Ovary (tissue), 3 donors: Measurements from ENCODE around the gene IDH3A.

Experiments used
- CTCF ChIP-seq, 3 donors: fragments of 450-650 bp in 2 of 3; fragments of 200-600 bp in 1 of 3; IDR thresholded peaks; one replicate each; pipeline versions ENCODE4 v1.5.1 to v1.8.0; 2016 to 2022; ENCODE audit warnings: antibody characterized with exemption in 3 of 3, mild to moderate bottlenecking in 1 of 3
- EP300 ChIP-seq: sonication (generic); formaldehyde crosslinking; IDR thresholded peaks from one replicate; pipeline ENCODE4 v1.6.1; 2017; ENCODE audit warnings: antibody characterized with exemption
- POLR2A ChIP-seq: fragments of 450-650 bp; IDR thresholded peaks from one replicate; pipeline ENCODE4 v1.6.1; 2017; ENCODE audit warnings: antibody characterized with exemption, mild to moderate bottlenecking, moderate library complexity
- donor health status: DM: no; HTN: no; CAD: no.

GRCh38 chr15:78205856-78206255 lies 56.7 kb downstream of the IDH3A start:
- TF ChIP-seq CTCF (IDR thresholded peaks at IDR 0.05) (no peak), POLR2A (no peak), EP300 (no peak)
